ENCODE data around the gene HSF2.
"Not testable (repeated sequence)": the region's sequence is repeated elsewhere in the genome, so short reads cannot be mapped to it uniquely, and the experiment has no call there.

The HSF2 gene

DNA sequence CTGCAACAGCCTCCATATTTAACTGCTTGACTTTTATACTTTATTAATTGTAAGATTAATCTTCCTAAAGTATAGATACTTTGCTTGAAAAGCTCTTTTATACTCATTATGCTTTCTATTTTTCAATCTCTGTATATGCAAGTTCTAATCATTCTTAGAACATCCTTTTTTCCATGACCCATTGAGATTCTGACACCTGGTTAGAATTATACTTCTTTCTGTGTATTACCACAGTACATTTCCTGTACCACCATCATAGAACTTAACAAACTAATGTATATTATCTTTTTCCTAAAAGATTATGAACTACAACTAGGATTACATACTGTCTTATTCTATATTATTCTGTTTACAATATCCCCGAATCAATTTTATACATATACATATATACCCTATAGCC, 58.6 kb downstream of the HSF2 start:
- peak; percentile 41 to 59 for ATAC-seq

GRCh38 chr6:122459240-122459639, 59.8 kb downstream of the HSF2 start:
- ATAC-seq, result no peak

DNA sequence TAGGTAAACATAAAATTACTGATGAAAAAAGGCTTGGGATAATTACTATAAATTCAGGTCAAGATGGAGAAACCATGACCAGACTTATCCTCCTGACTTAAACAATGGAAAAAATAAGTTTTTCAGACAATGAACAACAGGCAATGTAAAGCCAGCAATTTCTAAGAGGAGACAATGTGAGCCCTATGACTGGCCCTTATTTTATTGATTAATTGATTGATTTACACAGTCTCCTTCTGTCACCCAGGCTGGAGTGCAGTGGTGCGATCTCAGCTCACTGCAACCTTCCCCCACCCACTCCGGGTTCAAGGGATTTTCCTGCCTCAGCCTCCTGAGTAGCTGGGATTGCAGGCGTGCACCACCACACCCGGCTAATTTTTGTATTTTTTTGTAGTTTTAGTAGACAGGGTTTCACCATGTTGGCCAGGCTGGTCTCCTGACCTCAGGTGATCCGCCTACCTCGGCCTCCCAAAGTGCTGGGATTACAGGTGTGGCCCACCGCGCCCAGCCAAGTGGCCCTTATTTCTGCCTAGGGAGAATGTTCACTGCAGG, 60.5 kb downstream of the HSF2 start:
- ATAC-seq, result not testable (repeated sequence)

- ATAC-seq, result no peak
Measured at GRCh38 chr6:122461885-122462284, 62.4 kb downstream of the HSF2 start.

DNA sequence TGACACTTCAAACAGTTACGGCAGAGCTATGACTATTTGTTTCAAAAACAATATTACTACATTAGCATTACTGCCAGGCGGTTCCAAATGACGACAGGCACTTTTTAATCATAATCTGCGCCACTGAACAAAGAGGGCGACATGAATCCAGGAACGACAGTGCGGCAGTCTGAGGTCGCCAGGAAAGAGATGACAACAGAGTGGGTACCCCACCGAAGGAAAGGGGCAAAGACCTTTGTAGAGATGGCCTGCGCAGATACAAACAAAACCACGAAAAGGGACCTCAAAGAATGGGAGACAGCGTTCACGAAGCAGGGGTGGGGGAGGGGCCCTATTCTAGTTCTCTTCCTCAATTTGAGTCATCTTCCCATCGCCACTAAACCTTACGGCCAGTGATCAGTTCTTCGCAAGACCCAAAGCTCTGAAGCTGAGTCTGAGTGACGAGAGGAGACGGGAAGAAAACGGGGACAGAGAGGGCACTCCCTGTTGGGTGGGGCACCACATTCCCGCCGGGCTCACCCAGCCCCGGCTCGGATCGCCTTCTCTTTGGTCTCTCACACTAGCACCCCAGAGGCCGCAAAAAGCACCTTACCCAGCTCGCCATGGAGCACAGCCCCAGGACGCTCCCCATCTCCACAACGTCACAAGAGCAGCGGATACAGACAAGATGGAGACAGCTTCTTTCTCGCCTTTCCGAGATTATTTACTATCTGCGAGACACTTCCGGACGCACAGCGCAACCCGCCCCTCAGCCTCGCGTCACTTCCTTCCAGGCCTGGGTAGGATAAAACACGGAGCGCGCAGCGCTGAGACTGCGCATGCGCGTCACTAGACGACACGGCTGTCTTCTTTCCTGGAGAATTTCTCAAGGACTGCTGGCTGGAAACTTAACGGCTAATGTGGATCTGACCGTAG, 71.9 kb downstream of the HSF2 start, which contains the start of gene SERINC1:
Gene SERINC1, minus strand, starts transcription at position 701 of the 915 bp plus-strand sequence. Its CDS starts 70 bp downstream, at position 631.
- peak; percentile 95 to 97 for ATAC-seq

- ATAC-seq, result peak; percentile 29 to 33
Measured at GRCh38 chr6:122472022-122472340, 72.5 kb downstream of the HSF2 start.

DNA sequence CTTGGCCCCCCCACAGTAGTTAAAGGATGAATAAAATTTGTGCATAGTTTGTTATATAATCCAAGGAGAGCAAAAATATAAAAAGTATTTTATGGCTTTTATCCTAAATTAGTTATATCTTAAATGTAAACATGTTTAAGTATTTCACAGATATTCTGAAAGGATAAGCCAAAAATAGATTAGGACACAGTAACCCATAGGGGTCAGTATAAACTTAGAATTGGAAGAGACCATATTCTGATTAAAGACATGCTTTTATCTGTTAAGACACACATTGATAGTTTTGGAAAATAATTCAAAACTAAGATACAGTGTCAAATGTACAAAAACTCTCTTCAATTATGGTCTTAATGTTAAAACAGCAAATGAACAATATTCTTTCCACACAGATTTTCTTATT, 76.7 kb downstream of the HSF2 start:
- ATAC-seq, result no peak

- no peak for ATAC-seq
Measured at GRCh38 chr6:122482750-122483080, 83.3 kb downstream of the HSF2 start.

Measured in activated CD4-positive, CD25-positive, alpha-beta regulatory T cell treated with anti-CD3 and anti-CD28 coated beads, Interleukin-2, amount 50 U/mL, for 24 hours (primary cell).